ENCODE results near the gene HPS6. TPM values are rescaled to one million over a fixed set of nuclear protein-coding genes. Genes with fewer than 3 reads are reported as not detected.

The HPS6 gene
- total and polyA plus RNA-seq, 9 of the 15 experiments (the other 6 are each of a cell fraction or from before 2014, with no cell fraction given): 0.45 to 14.0 (median 4.5) TPM

GRCh38 chr10:102064868-102065560 lies at the start of gene HPS6 (continued):
- TF ChIP-seq GMEB1 (CRISPR knock-in tag; IDR thresholded peaks at IDR 0.05): 0 out of 2 replicates have a peak, but pooled peaks have one; percentile 37
- TF ChIP-seq CHD7 (IDR thresholded peaks at IDR 0.05; ENCODE audit: low read depth, low read length): no peak
- 0 out of 2 replicates have a peak, but pooled peaks have one; percentile 8 for TF ChIP-seq JUND (IDR thresholded peaks at IDR 0.05; ENCODE audit: borderline replicate concordance, low read depth, low read length)
- no peak for TF ChIP-seq JUND (tag; IDR thresholded peaks at IDR 0.05; ENCODE audit: borderline replicate concordance, low read depth, low read length)
- no peak for TF ChIP-seq RHOXF2B (CRISPR knock-in tag; conservative IDR thresholded peaks at IDR 0.05)
- no peak for TF ChIP-seq ZNF507 (tag; conservative IDR thresholded peaks at IDR 0.05)
- 0 out of 2 replicates have a peak, but pooled peaks have one; percentile 25 for TF ChIP-seq ATF7 (IDR thresholded peaks at IDR 0.05)
- TF ChIP-seq E4F1 (CRISPR knock-in tag; IDR thresholded peaks at IDR 0.05; ENCODE audit: borderline replicate concordance): no peak
- TF ChIP-seq XRCC5 (IDR thresholded peaks at IDR 0.05; ENCODE audit: low read depth, low read length): no peak
- peak in 1 of 2 experiments; percentile 94; a peak in 3 of 4 replicates for TF ChIP-seq SIN3A (IDR thresholded peaks at IDR 0.05; ENCODE audit: borderline replicate concordance in 2 of 2, control insufficient read depth in 1 of 2, low read depth in 2 of 2, low read length in 2 of 2)
- TF ChIP-seq CREM (IDR thresholded peaks at IDR 0.05; ENCODE audit: low read depth): peak; percentile 96

Data from K562 (cell line).